Parathyroid adenoma (tissue), 2 donors: ENCODE data around the gene ODC1.

ENCODE experiments used
- H2AFZ ChIP-seq: fragments of 300-600 bp; sonication (generic); one replicate; pipeline ENCODE4 v1.7.0; 2017; ENCODE audit warnings: antibody characterized with exemption, mild to moderate bottlenecking
- H3K27ac ChIP-seq: fragments of 300-600 bp; sonication (generic); one replicate; pipeline ENCODE4 v1.7.0; 2017
- H3K27me3 ChIP-seq: fragments of 300-600 bp; sonication (generic); one replicate; pipeline ENCODE4 v1.7.0; 2017; ENCODE audit warnings: low read length; ENCODE audit not compliant: control insufficient read depth, insufficient read depth
- H3K36me3 ChIP-seq: fragments of 300-600 bp; sonication (generic); one replicate; pipeline ENCODE4 v1.7.0; 2017; ENCODE audit warnings: low read length; ENCODE audit not compliant: control insufficient read depth, insufficient read depth
- H3K4me1 ChIP-seq: fragments of 300-600 bp; sonication (generic); one replicate; pipeline ENCODE4 v1.7.0; 2017; ENCODE audit warnings: control low read depth
- H3K4me2 ChIP-seq: fragments of 300-600 bp; sonication (generic); one replicate; pipeline ENCODE4 v1.7.0; 2017; ENCODE audit warnings: low read length
- H3K4me3 ChIP-seq: fragments of 300-600 bp; sonication (generic); one replicate; pipeline ENCODE4 v1.7.0; 2017; ENCODE audit warnings: low read depth, low read length
- H3K79me2 ChIP-seq: fragments of 300-600 bp; sonication (generic); one replicate; pipeline ENCODE4 v1.7.0; 2017; ENCODE audit warnings: control low read depth
- H3K9ac ChIP-seq: fragments of 300-600 bp; sonication (generic); one replicate; pipeline ENCODE4 v1.7.0; 2017; ENCODE audit warnings: mild to moderate bottlenecking
- H3K9me3 ChIP-seq: fragments of 300-600 bp; sonication (generic); one replicate; pipeline ENCODE4 v1.7.0; 2017; ENCODE audit warnings: low read length; ENCODE audit not compliant: control insufficient read depth
- TF ChIP-seq, protein P1 (sequence below): fragments of 300-600 bp; sonication (generic); IDR thresholded peaks from one replicate; pipeline ENCODE4 v1.7.0; 2017; ENCODE audit warnings: antibody characterized with exemption, mild to moderate bottlenecking
- donor health status: primary hyperparathyroidism.

The ODC1 gene

DNA sequence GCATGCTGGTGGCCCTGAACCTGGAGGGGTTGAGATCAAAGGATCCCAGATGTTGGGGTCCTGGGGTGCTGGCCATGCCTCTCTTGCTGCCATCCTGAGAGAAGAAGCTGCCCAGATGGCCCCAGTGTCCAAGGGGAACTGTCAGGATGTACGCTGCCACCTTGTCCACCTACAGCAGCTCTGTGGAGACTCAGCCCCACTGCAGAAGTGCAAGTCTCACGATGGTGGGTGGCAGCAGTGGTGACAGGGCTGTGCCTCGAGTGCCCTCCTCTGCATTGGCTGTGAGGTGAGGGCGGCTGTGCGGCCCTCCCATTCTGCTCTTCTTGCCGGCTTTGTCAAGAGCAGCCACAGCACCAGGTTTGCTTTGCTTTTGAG lies 24.7 kb downstream of the ODC1 start:
- H3K27ac ChIP-seq: no peak overlapping the region
- no peak overlapping the region for H3K4me2 ChIP-seq
- H3K4me3 ChIP-seq: no peak overlapping the region
- TF ChIP-seq, protein P1, sequence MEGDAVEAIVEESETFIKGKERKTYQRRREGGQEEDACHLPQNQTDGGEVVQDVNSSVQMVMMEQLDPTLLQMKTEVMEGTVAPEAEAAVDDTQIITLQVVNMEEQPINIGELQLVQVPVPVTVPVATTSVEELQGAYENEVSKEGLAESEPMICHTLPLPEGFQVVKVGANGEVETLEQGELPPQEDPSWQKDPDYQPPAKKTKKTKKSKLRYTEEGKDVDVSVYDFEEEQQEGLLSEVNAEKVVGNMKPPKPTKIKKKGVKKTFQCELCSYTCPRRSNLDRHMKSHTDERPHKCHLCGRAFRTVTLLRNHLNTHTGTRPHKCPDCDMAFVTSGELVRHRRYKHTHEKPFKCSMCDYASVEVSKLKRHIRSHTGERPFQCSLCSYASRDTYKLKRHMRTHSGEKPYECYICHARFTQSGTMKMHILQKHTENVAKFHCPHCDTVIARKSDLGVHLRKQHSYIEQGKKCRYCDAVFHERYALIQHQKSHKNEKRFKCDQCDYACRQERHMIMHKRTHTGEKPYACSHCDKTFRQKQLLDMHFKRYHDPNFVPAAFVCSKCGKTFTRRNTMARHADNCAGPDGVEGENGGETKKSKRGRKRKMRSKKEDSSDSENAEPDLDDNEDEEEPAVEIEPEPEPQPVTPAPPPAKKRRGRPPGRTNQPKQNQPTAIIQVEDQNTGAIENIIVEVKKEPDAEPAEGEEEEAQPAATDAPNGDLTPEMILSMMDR: no peak
- no peaks in the 10 kb centered on the region for H3K36me3 ChIP-seq
- no peak overlapping the region for H3K9ac ChIP-seq
- H3K79me2 ChIP-seq: no peaks in the 10 kb centered on the region
- H2AFZ ChIP-seq: no peak overlapping the region
- no peaks in the 10 kb centered on the region for H3K4me1 ChIP-seq
- no peaks in the 10 kb centered on the region for H3K27me3 ChIP-seq
- no peaks in the 10 kb centered on the region for H3K9me3 ChIP-seq

DNA sequence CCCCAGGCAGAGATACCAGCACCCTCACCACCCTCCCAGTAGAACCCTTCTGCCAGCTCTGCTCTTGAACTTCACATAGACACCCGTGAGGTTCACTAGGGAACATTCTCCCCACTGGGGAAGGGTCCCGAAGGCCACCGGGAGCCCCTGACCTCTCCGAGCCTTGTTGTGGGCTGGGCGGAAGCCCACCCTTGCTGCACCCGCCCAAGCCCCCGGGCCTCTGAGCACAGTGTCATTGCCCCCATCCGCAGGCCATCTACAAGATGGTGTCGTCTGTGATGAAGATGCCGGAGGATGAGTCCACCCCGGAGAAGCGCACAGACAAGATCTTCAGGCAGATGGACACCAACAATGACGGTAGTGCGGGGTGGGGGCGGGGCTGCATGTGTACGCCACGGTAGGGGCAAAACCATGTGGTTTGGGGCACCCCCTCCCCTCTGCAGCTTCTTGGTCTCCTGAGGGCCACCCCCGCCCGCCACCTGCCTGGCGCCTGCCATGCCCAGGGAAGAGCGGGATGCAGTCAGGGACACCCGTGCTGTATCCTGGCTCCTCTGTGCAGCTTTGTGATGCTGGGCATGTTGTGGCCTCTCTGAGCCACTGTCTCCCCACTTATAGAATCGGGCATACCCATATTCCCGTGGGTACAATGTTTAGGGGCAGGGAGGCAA lies 25.3 kb downstream of the ODC1 start:
- Histone ChIP-seq H3K36me3 (no peaks in the 10 kb centered on the region), H3K4me2 (no peak overlapping the region), H3K27me3 (no peaks in the 10 kb centered on the region), H3K9ac (no peak overlapping the region), H3K4me1 (no peaks in the 10 kb centered on the region), H3K4me3 (no peak overlapping the region), H3K27ac (no peak overlapping the region), H3K9me3 (no peaks in the 10 kb centered on the region), H2AFZ (no peak overlapping the region), H3K79me2 (no peaks in the 10 kb centered on the region)
- TF ChIP-seq, protein P1: no peak

DNA sequence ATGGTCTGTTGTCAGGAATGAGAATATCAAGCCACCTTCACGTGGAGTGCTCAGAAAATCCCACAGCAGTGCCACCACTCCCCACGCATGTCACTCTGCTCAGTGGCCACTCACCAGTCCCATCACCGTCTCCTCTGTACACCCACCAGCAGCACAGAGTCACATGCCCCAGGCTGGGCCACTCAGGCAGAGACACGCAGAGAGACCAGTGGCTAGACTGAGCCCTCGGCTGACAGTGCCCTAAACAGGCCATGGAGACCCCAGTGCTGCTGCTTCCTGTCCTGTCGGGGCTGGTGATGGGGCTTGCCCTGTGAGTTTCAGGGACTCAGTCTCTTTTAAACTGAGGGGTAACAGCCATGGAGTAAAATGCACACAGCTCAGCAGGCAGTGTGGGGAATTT lies 25.9 kb downstream of the ODC1 start:
- TF ChIP-seq, protein P1: no peak
- Histone ChIP-seq H3K36me3 (no peaks in the 10 kb centered on the region), H3K4me1 (no peaks in the 10 kb centered on the region)

DNA sequence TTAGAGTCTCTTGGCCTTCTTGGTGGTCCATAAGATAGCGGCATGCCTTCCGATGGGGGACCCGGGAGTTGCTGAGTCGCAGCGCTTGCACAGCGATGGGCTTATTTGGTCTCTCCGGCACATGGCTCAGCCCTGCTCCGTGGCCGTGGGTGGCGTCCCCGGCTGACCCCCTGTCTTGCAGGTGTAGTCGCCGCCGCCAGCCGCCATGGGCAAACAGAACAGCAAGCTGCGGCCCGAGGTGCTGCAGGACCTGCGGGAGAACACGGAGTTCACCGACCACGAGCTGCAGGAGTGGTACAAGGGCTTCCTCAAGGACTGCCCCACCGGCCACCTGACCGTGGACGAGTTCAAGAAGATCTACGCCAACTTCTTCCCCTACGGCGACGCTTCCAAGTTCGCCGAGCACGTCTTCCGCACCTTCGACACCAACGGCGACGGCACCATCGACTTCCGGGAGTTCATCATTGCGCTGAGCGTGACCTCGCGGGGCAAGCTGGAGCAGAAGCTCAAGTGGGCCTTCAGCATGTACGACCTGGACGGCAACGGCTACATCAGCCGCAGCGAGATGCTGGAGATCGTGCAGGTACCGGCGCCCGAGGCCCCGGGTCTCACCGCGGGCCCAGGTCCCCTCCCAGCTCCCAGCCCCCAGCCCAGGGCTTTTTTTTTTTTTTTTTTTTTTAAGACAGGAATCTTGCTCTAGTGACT lies 28.4 kb downstream of the ODC1 start:
- H2AFZ ChIP-seq: no peak overlapping the region

More for the DNA sequence above, 25.9 kb downstream of the ODC1 start:
- no peaks in the 10 kb centered on the region for H3K9me3 ChIP-seq
- H3K4me2 ChIP-seq: no peak overlapping the region
- H3K79me2 ChIP-seq: no peaks in the 10 kb centered on the region
- no peak overlapping the region for H3K27ac ChIP-seq
- no peaks in the 10 kb centered on the region for H3K27me3 ChIP-seq
- no peak overlapping the region for H2AFZ ChIP-seq
- H3K9ac ChIP-seq: no peak overlapping the region
- H3K4me3 ChIP-seq: no peak overlapping the region

More for the DNA sequence above, 28.4 kb downstream of the ODC1 start:
- H3K4me3 ChIP-seq: no peak overlapping the region
- H3K4me2 ChIP-seq: no peak overlapping the region
- no peaks in the 10 kb centered on the region for H3K79me2 ChIP-seq
- no peaks in the 10 kb centered on the region for H3K36me3 ChIP-seq
- TF ChIP-seq, protein P1: no peak
- H3K9ac ChIP-seq: no peak overlapping the region
- no peaks in the 10 kb centered on the region for H3K9me3 ChIP-seq
- H3K27me3 ChIP-seq: no peaks in the 10 kb centered on the region
- no peak overlapping the region for H3K27ac ChIP-seq
- no peaks in the 10 kb centered on the region for H3K4me1 ChIP-seq
